HepG2 (cell line): ENCODE measurements around the gene SERINC2. TPM values are rescaled to one million over a fixed set of nuclear protein-coding genes. Genes with fewer than 3 reads are reported as not detected.

Experiments
- ATAC-seq: fragments of 200-7000 bp; cut with Tn5 transposase; 3 replicates; pipeline ENCODE4 v1.9.1; 2020; ENCODE audit warnings: mild to moderate bottlenecking, moderate library complexity
- BruUV-seq: library from RNA; stranded (reverse); fragments of 400-500 nt; replicated peaks from 2 replicates; lab custom pipeline; 2021; lab: Mats Ljungman, UMichigan
- CTCF ChIA-PET: fragments of 300-600 bp; formaldehyde crosslinking; extraction: SDS; loops from one replicate; lab custom pipeline; 2021; ENCODE audit warnings: low total read pairs, inconsistent platforms, low intra/inter-chr PET ratio; lab: Yijun Ruan, JAX
- POLR2A ChIA-PET: fragments of 350-600 bp; sonication (Branson Sonifier 250); formaldehyde crosslinking; loops from one replicate; lab custom pipeline; 2020; ENCODE audit warnings: antibody characterized with exemption, inconsistent platforms; lab: Yijun Ruan, JAX
- DNase-seq: peaks from one replicate; pipeline ENCODE4 v3.0.0-alpha.2; 2015; ENCODE audit warnings: low spot score
- FAIRE-seq: peaks from 3 replicates; lab custom pipeline; 2011; peaks lifted over from hg19 to GRCh38; lab: Jason Lieb, UNC
- H2AFZ ChIP-seq: one replicate; pipeline ENCODE4 v1.6.1; 2011; ENCODE audit warnings: low read length, inconsistent platforms
- H3K27ac ChIP-seq: fragments of 300-600 bp; 3 replicates; pipeline ENCODE4 v1.8.0; 2011; ENCODE audit warnings: mixed run types, mild to moderate bottlenecking, mixed read lengths, low read length, inconsistent platforms; ENCODE audit not compliant: insufficient read depth; ENCODE audit errors: extremely low read length
- H3K27me3 ChIP-seq, 2 experiments: fragments of 200-600 bp in 1 of 2; 2 replicates in 1 of 2; 3 replicates in 1 of 2; pipeline versions ENCODE4 v1.6.0 to v1.8.0; 2011; ENCODE audit warnings: low read length in 2 of 2, mild to moderate bottlenecking in 2 of 2, moderate library complexity in 2 of 2, inconsistent platforms in 1 of 2; ENCODE audit not compliant: insufficient read depth in 2 of 2, control insufficient read depth in 1 of 2
- H3K36me3 ChIP-seq, 2 experiments: fragments of 200-600 bp in 1 of 2; replicated peaks in 1 of 2; 2 replicates in 1 of 2; 3 replicates in 1 of 2; pipeline versions ENCODE4 v1.5.1 to v1.8.0; 2011; ENCODE audit warnings: low read length in 2 of 2, inconsistent platforms in 1 of 2; ENCODE audit not compliant: insufficient read depth in 2 of 2, control insufficient read depth in 1 of 2
- H3K4me1 ChIP-seq: 2 replicates; pipeline ENCODE4 v1.5.1; 2012; ENCODE audit warnings: low read length, inconsistent platforms; ENCODE audit not compliant: insufficient read depth
- H3K4me2 ChIP-seq: 2 replicates; pipeline ENCODE4 v1.6.0; 2011; ENCODE audit warnings: low read depth, low read length, inconsistent platforms
- H3K4me3 ChIP-seq, 3 experiments: fragments of 200-600 bp in 1 of 3; sonication (generic), shearing (Covaris generic) in 1 of 3; replicated peaks in 1 of 3; 2 replicates each; pipeline ENCODE4 v1.5.1; 2011 to 2016; ENCODE audit warnings: low read length in 3 of 3, inconsistent platforms in 2 of 3, low read depth in 2 of 3, mild to moderate bottlenecking in 2 of 3, control low read depth in 1 of 3, mixed read lengths in 1 of 3; ENCODE audit not compliant: insufficient read depth in 1 of 3
- H3K79me2 ChIP-seq: one replicate; pipeline ENCODE4 v1.6.1; 2011; ENCODE audit warnings: low read length, inconsistent platforms; ENCODE audit not compliant: insufficient read depth
- H3K9ac ChIP-seq: 2 replicates; pipeline ENCODE4 v1.6.0; 2011; ENCODE audit warnings: mild to moderate bottlenecking, low read depth, low read length, inconsistent platforms; ENCODE audit not compliant: insufficient read depth
- H3K9me3 ChIP-seq: 2 replicates; pipeline ENCODE4 v1.5.1; 2012; ENCODE audit warnings: mild to moderate bottlenecking, low read length
- H4K20me1 ChIP-seq: 2 replicates; pipeline ENCODE4 v1.6.0; 2011; ENCODE audit warnings: inconsistent platforms, mild to moderate bottlenecking, low read length, moderate library complexity; ENCODE audit not compliant: insufficient read depth
- BORCS8-MEF2B ChIP-seq: sonication (generic); formaldehyde crosslinking; IDR thresholded peaks from 2 replicates; pipeline ENCODE4 v1.8.0; 2022; ENCODE audit warnings: mild to moderate bottlenecking, missing genetic modification reagents
- CC2D1A ChIP-seq: sonication (generic); formaldehyde crosslinking; IDR thresholded peaks from 2 replicates; pipeline ENCODE4 v1.8.1; 2023; ENCODE audit warnings: mild to moderate bottlenecking, missing genetic modification reagents
- CEBPB ChIP-seq: IDR thresholded peaks from 2 replicates; pipeline ENCODE4 v1.6.1; 2011; ENCODE audit warnings: low read depth, low read length, improper control_type of control experiment, borderline replicate concordance
- FLYWCH1 ChIP-seq: sonication (generic); formaldehyde crosslinking; IDR thresholded peaks from 2 replicates; pipeline ENCODE4 v1.8.1; 2023; ENCODE audit warnings: mild to moderate bottlenecking, missing genetic modification reagents
- HMGXB3 ChIP-seq: sonication (generic); formaldehyde crosslinking; IDR thresholded peaks from 2 replicates; pipeline ENCODE4 v1.4.0; 2020; ENCODE audit warnings: missing genetic modification reagents, borderline replicate concordance
- ISX ChIP-seq: sonication (generic); formaldehyde crosslinking; conservative IDR thresholded peaks from 2 replicates; pipeline ENCODE4 v1.5.0; 2020; ENCODE audit warnings: missing genetic modification reagents
- KLF15 ChIP-seq: sonication (generic); formaldehyde crosslinking; IDR thresholded peaks from 2 replicates; pipeline ENCODE4 v1.8.1; 2023; ENCODE audit warnings: borderline replicate concordance, mild to moderate bottlenecking, inconsistent platforms, missing genetic modification reagents, mixed read lengths
- MTF1 ChIP-seq: sonication (generic); formaldehyde crosslinking; IDR thresholded peaks from 2 replicates; pipeline ENCODE4 v1.5.0; 2020; ENCODE audit warnings: missing genetic modification reagents
- MTF2 ChIP-seq: sonication (generic); formaldehyde crosslinking; IDR thresholded peaks from 2 replicates; pipeline ENCODE4 v1.5.0; 2020; ENCODE audit warnings: missing genetic modification reagents, borderline replicate concordance
- ZBTB38 ChIP-seq: sonication (generic); formaldehyde crosslinking; IDR thresholded peaks from 2 replicates; pipeline ENCODE4 v1.5.1; 2020; ENCODE audit warnings: mild to moderate bottlenecking, missing genetic modification reagents
- ZFP90 ChIP-seq: sonication (generic); formaldehyde crosslinking; IDR thresholded peaks from 2 replicates; pipeline ENCODE4 v1.8.0; 2022; ENCODE audit warnings: missing genetic modification reagents, mild to moderate bottlenecking, inconsistent platforms, borderline replicate concordance
- ZNF382 ChIP-seq: sonication (generic); formaldehyde crosslinking; IDR thresholded peaks from 2 replicates; pipeline ENCODE4 v1.5.0; 2020; ENCODE audit warnings: missing genetic modification reagents, mild to moderate bottlenecking, borderline replicate concordance
- ZNF496 ChIP-seq: sonication (generic); formaldehyde crosslinking; IDR thresholded peaks from 2 replicates; pipeline ENCODE4 v1.8.1; 2023; ENCODE audit warnings: mild to moderate bottlenecking, moderate library complexity, missing genetic modification reagents; ENCODE audit not compliant: insufficient replicate concordance
- ZNF552 ChIP-seq: sonication (generic); formaldehyde crosslinking; IDR thresholded peaks from 2 replicates; pipeline ENCODE4 v1.9.0; 2022; ENCODE audit warnings: missing genetic modification reagents, mild to moderate bottlenecking, borderline replicate concordance
- ZNF678 ChIP-seq: sonication (generic); formaldehyde crosslinking; IDR thresholded peaks from 2 replicates; pipeline ENCODE4 v1.4.0; 2020; ENCODE audit warnings: mild to moderate bottlenecking, missing genetic modification reagents
- ZNF777 ChIP-seq: sonication (generic); formaldehyde crosslinking; IDR thresholded peaks from 2 replicates; pipeline ENCODE4 v1.4.0; 2020; ENCODE audit warnings: missing genetic modification reagents
- ZNF816 ChIP-seq: sonication (generic); formaldehyde crosslinking; IDR thresholded peaks from 2 replicates; pipeline ENCODE4 v1.8.0; 2022; ENCODE audit warnings: missing genetic modification reagents, mild to moderate bottlenecking, borderline replicate concordance
- ZXDC ChIP-seq: sonication (generic); formaldehyde crosslinking; IDR thresholded peaks from 2 replicates; pipeline ENCODE4 v1.5.0; 2020; ENCODE audit warnings: mild to moderate bottlenecking, missing genetic modification reagents
- in situ Hi-C: cut with HindIII; loops from 2 replicates; pipeline ENCODE4 v1.10.0; 2017; ENCODE audit warnings: low pct_unique_long_range_greater_than_20kb; ENCODE audit not compliant: extremely low pct_ligation_motif_present
- intact Hi-C: fragments of 100-400 bp; cut with micrococcal nuclease; formaldehyde crosslinking; loops from one replicate; pipeline ENCODE4 v1.10.0; 2022; ENCODE audit not compliant: unreplicated experiment
- polyA plus RNA-seq, 8 experiments: library from polyadenylated mRNA; depleted of rRNA in 3 of 8; stranded (reverse) in 7 of 8; unstranded in 1 of 8; fragments of >200 nt; fragmentation: Illumina TruSeq in 4 of 8; extraction: Trizol in 4 of 8; gene quantifications; 2 replicates each; pipeline versions ENCODE4 v1.2.1 to v1.2.3, GENCODE V29; 2011 to 2016; ENCODE audit warnings: low read depth in 4 of 8, missing spikeins in 1 of 8, mixed read lengths in 1 of 8; ENCODE audit not compliant: insufficient read depth in 1 of 8
- total RNA-seq, 5 experiments: library from RNA; depleted of rRNA; stranded (reverse); fragments of >200 nt; fragmentation: Illumina TruSeq; extraction: Trizol; gene quantifications; 2 replicates each; pipeline ENCODE4 v1.2.3, GENCODE V29; 2016; ENCODE audit warnings: low read depth in 1 of 5

The SERINC2 gene
- total and polyA plus RNA-seq, 2 of the 13 experiments (the other 11 are each of a cell fraction or from before 2014, with no cell fraction given), result 4.8 to 126 TPM

- H3K27ac ChIP-seq, result no peak overlapping the region
- H3K9ac ChIP-seq, result no peak overlapping the region
- no peaks in the 10 kb centered on the region for H4K20me1 ChIP-seq
- ATAC-seq, result no peak
- no peak for FAIRE-seq
- no TSS peak for BruUV-seq
- in situ Hi-C loops, result no loop called here
- H3K4me2 ChIP-seq, result no peak overlapping the region
- no peaks in the 10 kb centered on the region for H3K27me3 ChIP-seq
- no peaks in the 10 kb centered on the region for H3K36me3 ChIP-seq
- TF ChIP-seq ZNF552 (CRISPR knock-in tag), result no peak
- no peak for TF ChIP-seq FLYWCH1 (CRISPR knock-in tag)
- no peak for TF ChIP-seq CEBPB
- no peak for TF ChIP-seq HMGXB3 (CRISPR knock-in tag)
- TF ChIP-seq ZNF382 (CRISPR knock-in tag), result no peak
- TF ChIP-seq MTF1 (CRISPR knock-in tag), result no peak
- no peak for TF ChIP-seq ZFP90 (CRISPR knock-in tag)
- TF ChIP-seq ZBTB38 (CRISPR knock-in tag), result no peak
- TF ChIP-seq ISX (CRISPR knock-in tag), result no peak
- TF ChIP-seq ZXDC (CRISPR knock-in tag), result no peak
- no peak for TF ChIP-seq CC2D1A (CRISPR knock-in tag)
- no peak for TF ChIP-seq ZNF777 (CRISPR knock-in tag)
- no peak for TF ChIP-seq ZNF678 (CRISPR knock-in tag)
- TF ChIP-seq ZNF496 (CRISPR knock-in tag), result no peak
- no peak for TF ChIP-seq BORCS8-MEF2B (CRISPR knock-in tag)
- TF ChIP-seq ZNF816 (CRISPR knock-in tag), result no peak
- no peak for TF ChIP-seq MTF2
- TF ChIP-seq KLF15 (CRISPR knock-in tag), result no peak
- no peaks in the 10 kb centered on the region for H3K9me3 ChIP-seq
- no peak overlapping the region for H2AFZ ChIP-seq
- no peak for DNase-seq
- intact Hi-C loops, result no loop called here
- H3K4me3 ChIP-seq, result no peak overlapping the region
- ChIA-PET POLR2A (no interaction called here), CTCF (no interaction called here)
- peaks cover 44% of the 10 kb centered on the region for H3K4me1 ChIP-seq
- H3K79me2 ChIP-seq, result no peaks in the 10 kb centered on the region
Measured at GRCh38 chr1:31378001-31378400, 35.0 kb upstream of the SERINC2 start.
